ENCODE measurements around the gene ANKRD10.

GRCh38 chr13:110880627-110881026 is 34.2 kb downstream of the ANKRD10 start:
- TF ChIP-seq CTCF (IDR thresholded peaks at IDR 0.05) (no peak), POLR2A (IDR thresholded peaks at IDR 0.05) (no peak)
